NCI-H2171 treated with DMSO at 0.1 percent for 48 hours (cell line): ENCODE measurements around the gene SPON1.
A peak's percentile ranks its signal among the peaks of the same experiment; 100 is the strongest.
"Not testable (repeated sequence)": the region's sequence is repeated elsewhere in the genome, so short reads cannot be mapped to it uniquely, and the experiment has no call there.

Experiments
- DNase-seq: peaks from one replicate; lab custom pipeline; 2025; lab: John Stamatoyannopoulos, UW

Gene SPON1

DNA sequence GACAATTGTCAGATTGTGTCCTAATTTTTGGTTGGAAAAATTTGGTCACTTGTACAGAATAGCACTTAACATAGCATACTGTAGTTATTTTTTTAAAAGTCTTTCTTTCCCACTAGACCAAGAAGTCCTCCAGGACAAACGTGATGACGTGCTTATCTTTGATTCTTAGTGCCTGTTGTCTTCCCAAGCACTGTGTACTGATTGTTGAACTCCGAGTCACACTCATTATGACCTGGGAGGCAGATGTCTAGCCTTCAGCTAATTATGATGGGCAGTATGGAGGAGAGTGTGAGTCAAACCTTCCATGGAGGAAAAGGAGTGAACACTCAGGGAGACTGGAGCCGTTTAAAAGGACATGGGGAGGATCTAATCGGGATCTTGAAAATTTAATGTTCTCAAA, 119.8 kb downstream of the SPON1 start:
- no peak for DNase-seq

DNA sequence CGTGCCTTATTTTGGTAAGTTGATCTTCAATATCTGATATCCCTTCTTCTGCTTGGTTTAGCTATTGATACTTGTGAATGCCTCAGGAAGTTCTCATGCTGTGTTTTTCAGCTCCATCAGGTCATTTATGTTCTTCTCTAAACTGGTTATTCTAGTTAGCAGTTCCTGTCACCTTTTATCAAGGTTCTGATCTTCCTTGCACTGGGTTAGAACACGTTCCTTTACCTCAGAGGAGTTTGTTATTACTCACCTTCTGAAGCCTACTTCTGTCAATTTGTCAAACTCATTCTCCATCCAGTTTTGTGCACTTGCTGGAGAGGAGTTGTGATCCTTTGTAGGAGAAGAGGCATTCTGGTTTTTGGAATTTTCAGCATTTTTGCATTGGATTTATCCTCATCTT, 126.3 kb downstream of the SPON1 start:
- DNase-seq: not testable (repeated sequence)

DNA sequence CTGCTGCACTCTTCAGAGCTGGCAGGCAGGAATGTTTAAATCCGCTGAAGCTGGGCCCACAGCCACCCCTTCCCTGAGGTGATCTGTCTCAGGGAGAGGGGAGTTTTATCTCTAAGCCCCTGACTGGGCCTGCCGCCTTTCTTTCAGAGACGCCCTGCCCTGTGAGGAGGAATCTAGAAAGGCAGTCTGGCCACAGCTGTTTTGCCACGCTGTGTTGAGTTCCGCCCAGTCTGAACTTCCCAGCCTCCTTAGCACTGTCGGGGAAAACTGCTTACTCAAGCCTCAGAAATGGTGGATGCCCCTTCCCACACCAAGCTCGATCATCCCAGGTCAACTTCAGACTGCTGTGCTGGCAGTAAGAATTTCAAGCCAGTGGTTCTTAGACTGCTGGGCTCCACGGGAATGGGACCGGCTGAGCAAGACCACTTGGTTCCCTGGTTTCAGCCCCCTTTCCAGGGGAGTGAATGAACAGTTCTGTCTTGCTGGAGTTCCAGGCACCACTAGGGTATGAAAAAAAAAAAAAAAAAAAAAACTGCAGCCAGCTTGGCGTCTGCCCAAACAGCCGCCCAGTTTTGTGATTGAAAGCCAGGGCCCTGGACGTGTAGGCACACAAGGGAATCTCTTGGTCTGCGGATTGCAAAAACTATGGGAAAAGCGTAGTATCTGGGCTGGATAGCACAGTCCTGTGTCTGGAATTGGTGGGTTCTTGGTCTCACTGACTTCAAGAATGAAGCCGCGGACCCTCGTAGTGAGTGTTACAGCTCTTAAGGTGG, 127.4 kb downstream of the SPON1 start:
- DNase-seq: no peak

DNA sequence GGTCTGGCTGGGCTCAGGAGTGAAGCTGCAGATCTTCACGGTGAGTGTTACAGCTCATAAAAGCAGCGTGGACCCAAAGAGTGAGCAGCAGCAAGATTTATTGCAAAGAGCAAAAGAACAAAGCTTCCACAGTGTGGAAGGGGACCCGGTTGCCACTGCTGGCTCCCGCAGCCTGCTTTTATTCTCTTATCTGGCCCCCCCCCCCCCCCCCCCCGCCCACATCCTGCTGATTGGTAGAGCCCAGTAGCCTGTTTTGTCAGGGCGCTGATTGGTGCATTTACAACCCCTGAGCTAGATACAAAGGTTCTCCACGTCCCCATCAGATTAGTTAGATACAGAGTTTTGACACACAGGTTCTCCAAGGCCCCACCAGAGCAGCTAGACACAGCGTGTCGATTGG, 128.1 kb downstream of the SPON1 start:
- DNase-seq: not testable (repeated sequence)

DNA sequence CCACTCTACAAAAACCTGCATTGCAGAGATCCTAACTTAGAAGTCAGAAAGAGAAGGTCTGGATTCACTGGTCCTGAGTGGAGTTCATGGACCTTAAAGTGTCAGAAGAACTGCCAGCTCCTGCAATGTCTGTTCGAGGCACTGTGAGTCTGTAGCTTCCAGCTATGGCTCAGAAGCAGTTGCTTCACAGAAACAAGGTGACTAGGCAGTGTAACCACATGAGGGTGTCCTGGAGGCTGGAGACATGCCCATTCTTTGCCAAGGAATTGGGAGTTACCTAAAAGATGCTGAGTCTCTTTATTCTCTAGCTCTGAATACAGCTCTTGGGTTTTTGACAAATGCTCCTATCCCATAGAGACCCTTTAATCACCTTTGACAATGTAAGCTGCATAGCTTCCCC, 130.5 kb downstream of the SPON1 start:
- DNase-seq: no peak

DNA sequence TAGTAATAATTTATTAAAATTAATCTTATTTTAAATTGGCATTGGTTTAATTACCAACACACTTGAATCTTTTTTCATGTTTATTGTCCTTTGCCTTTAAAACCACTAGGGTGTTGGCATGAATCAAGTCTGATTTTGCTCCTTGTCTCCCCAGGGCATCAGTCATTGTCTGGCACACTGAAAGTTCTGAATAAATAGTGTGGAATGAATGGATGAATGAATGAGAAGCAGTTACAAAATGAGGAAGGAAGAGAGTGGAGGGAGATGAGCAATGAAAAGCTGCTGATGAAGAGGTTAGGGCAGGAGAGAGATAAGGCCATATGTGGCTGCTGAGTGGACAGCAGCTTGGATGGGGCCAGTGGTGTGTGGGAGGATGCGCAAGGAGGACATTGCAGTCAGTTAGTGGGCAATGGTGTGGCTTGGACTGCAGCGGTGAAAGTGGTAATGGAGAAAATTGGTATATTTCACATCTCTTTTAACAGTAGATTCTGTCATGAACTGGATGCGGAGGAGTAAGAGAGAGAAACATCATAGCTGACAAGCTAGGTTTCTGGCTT, 132.0 kb downstream of the SPON1 start:
- no peak for DNase-seq

DNA sequence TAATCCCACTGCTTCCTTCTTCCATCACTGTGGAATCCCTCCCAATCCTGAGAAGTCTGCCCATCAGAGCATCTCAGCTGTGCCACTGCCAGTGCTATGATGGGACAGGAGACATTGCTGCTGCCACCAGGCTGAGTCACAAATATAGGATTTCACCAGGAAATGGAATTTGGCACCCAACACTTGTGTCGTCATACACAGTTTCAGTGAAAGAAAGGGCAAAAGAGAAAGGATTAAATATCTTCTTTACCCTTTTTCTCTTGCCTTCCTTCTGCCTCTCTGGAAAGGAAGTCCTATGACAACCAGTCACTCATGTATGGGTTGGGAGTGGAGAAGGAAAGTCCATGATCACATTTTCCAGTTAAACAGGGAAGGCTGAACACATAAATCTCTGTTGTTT, 133.4 kb downstream of the SPON1 start:
- DNase-seq: no peak

DNA sequence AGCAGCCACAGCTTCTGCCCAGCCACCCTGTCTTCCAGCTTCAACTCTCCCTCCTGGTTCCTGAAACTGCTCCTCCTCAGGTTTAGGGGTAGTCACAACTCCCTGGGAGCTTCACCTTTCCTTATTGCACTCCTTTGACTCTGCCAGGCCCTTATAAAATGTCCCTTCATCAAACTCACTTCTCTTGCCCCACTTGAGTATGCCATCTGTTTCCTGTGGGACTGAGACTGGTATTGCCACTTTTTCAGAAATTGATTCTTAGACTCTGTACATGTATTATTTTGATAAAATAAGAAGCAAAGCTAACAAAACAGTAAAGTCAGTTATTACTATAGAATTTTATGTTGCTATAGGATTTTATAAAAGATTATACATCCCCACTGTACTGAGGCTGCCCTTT, 134.1 kb downstream of the SPON1 start:
- no peak for DNase-seq

DNA sequence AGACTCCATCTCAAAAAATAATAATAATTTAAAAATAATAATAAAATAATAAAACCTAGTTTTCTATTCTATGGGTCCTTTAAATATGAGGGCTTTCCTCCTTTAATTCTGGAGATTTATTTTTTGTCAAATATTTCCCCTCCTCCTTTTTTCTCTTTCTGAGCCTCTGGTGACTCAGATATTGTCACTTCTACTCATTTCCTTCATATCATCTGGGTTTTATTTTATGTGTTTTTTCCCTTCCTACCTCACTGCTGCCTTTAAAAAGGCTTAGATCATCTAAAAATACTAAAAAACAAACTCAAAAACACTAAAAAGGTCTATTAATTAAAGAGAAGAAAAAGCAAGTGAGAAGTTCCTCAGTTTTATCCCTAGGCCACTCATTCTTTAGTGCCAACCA, 138.9 kb downstream of the SPON1 start:
- DNase-seq: no peak

DNA sequence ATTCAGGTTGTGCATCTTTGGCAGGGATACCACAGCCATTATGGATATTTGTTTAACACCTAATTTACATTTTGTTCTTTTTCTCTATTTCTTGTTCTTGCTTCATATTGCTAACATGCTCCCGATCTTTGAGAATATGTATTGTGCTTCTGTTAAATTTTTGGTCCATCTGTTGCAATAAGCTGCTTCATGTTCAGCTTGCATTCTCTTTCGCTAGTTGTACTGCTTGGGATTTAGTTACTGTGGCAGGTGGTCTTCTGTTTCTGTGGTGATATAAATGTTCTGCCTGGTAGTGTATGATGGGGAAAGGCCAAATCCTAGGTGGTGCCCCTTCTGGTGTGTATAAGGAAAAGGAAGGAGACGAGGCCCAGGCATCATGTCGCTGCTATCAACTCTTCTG, 140.2 kb downstream of the SPON1 start:
- peak; percentile 50 for DNase-seq

DNA sequence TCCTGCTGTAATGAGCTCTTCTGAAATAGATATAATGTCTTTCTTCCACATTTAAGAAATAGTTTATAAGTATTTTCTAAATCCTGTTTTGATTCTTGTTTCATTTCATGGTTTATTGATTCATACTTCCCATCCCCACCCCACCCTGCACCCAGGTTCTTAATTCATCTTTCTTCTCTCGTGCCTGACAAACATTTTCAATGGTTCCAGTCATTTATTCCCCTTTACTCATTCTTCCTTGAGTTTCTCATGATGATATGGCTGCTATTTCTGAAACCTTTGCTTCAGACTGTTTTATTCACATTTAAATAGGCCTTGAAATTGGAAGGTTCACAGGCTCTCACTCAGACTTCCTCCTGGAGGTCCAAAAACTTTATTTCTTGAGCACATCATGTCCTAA, 142.9 kb downstream of the SPON1 start:
- no peak for DNase-seq

DNA sequence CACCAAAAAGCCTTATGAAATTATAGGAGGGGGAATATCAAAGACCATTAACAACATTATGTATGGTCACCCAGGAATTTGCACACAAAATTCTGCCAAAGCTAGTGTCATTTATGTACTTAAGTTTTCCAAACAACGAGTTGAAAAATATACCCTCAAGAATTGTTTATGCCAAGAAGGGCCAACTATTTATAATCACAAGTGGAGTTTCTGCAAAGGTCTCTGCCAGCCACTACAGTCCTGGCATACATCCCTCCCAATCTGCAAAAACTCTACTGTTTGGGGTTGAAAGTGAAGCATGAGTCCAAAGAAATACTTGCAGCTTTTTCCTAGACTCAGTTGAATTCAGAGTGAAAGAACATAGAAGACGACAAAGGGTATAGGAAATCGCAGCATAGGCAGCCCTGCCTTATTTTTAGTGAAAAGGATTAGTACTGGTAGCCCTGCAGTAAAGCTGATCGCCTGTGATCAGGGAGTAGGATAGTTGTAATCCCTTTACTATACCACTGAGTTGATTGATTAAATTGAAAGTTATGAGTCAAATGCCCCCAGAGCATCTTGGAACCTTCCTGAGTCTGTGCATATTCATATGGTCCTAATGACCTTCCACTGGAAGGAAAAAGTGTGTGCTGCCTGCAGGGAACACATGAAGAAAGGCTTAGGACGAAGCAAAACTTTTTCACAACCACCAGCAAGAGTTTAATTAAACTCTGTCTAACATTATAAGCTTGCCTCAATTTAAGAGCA, 144.0 kb downstream of the SPON1 start:
- no peak for DNase-seq

DNA sequence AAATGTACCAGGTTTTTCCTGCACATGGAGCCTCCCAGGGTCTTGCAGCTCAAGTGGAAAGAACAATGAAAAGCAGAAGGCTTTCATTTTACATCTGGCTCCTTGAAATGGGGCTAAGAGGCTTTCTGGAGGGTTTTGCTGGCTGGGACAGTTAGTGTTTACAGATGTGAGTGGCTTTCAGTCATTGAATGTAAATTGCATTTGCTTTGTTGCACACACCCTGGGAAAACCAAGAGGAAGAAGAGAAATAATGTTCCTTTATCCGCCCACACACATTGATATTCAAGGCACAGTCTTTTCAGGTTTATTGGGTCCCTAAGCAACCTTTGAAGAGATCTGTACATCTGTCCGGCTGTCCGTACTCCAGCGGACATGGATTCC, 144.5 kb downstream of the SPON1 start:
- DNase-seq: no peak

DNA sequence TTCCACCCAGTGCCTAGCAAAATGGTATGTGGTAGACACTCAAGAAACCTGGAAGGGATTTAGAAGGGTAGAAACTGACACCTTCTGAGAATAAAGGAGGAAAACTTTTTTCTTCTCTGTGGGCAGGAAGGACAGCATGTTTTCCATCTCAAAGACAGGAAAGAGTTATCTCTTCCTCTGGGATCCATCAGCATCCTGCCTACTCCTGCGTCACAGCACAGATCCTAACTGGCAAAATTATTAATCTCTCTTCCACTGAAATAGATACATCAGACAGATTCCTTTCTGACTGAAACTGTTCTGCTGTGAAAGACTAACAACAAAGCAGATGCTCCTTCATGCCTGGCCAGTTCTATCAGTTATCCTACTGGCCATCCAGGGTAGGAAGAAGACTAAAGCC, 147.2 kb downstream of the SPON1 start:
- DNase-seq: no peak

DNA sequence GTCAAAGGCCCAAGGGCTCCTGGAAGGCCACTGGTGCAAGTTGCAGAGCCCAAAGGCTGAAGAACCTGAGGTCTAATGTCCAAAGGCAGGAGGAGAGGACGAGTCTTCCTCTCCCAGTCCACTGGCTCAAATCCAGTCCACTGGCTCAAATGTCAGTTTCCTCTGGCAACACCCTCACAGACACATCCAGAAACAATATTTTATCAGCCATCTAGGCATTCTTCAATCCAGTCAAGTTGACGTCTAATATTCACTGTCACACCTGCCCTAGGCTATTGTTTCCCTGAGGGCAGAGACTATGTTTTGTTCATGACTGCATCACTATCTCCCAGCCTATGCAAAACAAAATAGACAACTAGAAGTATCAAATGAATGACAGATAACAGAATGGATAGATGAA, 148.1 kb downstream of the SPON1 start:
- DNase-seq: no peak

DNA sequence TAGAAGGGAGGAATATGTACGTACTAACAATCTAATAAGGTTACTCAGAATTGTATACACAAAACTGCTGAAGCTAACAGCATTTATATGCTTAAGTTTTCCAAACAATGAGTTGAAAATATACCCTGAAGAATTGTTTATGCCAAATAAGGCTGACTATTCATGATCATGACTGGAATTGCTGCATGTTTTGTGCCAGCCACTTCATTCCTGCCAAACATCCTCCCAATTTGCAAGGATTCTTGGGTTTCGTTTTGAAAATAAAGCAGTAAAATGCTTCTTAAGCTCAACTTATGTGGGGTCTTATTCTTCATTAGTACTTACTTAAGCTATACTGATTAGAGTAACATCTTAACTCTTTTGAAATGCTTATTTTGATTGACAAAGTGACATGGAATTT, 149.0 kb downstream of the SPON1 start:
- no peak for DNase-seq

DNA sequence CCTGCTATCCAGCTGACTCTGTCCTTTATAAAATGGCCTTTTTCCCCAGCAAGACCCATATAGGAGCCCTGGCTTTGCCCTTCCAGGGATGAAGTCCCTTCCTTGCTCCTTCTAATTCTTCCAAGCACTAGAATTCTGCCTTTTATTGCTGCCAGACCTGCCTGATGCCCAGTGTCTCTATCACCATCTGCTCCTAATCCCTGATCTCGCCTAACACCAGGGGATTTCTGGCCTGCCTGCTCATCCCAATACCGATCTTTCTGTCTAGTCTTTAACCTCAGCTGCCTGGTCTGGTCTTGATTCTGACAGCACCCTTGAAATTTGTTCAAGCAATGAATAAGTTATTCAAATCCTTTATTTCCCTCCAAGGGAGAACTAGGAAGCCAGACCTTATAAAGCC, 150.2 kb downstream of the SPON1 start:
- DNase-seq: no peak

DNA sequence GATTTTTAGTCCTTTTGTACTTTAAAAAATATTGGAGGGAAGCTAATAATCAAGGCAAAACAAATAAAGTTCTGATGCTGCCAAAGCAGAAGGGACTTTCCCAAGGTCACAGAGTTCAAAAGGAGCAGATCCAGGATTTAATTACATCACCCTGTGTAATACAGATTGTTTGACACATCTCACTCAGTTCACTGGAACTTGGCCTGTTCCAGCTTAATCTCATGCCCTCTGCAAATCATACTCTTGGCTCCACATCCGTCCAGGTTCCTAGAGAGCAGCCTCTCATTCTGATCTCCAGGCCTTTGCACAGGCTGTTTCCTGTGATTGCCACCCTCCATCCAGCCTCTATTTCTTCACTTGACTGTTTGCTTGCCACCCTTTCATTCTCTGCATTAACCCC, 151.7 kb downstream of the SPON1 start:
- DNase-seq: no peak

DNA sequence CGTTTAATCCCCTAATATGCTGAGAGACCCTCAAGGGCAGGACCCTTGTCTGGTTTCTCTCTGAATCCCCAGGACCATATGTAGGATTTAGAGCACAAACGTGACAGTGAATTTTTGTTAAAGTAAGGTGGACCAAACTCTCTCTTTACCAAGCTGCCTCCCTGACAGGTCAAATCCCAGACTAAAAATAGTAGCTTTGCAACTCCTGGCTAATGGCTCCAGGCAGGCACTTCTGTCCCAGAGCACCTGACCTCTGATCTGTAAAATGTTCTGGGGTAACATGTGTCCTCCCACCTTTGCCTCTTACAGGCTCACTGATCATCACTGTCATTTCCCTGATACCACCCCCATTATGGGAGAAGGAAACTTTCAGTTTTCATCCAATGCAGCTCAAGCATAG, 152.3 kb downstream of the SPON1 start:
- no peak for DNase-seq

DNA sequence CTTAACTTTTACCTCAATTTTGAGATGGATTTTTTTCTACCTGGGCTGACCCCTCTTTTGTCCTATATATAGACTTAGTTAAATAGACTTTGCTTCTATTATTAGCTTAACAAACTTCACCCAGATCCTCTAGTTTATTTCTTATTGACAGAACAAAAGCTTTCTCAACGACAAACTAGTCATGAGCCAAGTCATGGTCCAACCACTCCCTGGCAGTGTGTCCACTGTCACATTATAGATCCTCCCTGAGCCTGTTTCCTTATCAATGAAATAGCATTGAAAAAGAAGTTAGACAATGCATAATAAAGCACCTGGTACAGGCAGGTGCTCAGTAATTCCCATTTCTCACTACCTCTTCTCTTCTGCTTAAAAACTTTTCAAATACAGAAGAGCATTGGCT, 155.1 kb downstream of the SPON1 start:
- DNase-seq: no peak

DNA sequence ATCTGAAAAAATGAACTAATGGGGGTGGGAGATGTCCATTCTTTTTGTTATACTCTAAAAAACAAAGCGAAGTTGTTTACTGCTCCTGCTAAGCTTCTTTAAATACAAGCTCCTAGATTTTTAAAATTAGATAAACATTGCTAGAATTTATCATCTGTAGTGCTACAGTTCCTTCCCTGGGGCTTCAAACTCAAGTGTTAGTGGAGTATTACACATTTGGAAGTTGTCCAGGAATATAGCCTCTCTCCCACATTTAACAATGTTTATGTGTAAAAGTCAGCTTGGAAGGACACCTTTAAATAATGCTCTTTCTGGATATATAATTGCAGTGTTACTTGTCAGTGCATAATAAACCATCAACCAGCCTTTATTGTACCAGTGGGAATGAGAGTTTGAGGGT, 155.5 kb downstream of the SPON1 start:
- no peak for DNase-seq

DNA sequence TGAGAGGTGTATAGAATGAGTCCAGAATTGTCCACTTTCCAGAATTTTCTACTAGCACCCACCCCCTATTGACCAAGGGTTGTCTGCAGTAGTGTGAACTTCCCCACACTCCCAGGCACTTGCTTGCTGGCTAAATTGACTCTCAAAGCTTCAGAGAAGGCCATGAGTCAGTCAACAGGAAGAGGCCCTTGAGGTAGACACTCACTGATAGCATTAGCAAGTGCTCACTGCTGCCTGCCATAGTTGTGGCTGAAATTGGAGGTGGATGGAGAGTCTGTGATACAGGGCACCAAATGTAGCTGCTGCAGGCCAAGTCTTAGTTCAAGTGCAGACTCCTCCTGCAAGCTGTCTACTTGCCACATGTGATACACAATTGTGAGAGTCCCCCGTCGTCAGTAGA, 156.8 kb downstream of the SPON1 start:
- no peak for DNase-seq

DNA sequence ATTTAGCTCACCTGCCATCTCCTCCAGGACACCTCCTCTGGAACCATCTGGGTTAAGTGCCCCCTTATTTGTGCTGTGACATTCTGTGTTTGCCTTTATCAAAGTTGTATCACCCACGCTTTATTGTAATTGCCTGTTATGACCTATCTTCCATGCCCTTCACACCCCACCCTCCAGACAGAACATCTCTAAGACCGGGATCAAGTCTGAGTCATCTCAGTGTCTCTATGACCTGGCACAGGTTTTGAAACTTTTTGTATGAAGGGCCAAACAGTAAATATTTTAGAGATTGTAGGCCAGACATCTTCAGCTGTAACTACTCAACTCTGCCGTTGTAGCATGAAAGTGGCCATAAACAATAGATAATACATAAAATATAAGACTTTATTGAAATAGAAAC, 161.8 kb downstream of the SPON1 start:
- no peak for DNase-seq

DNA sequence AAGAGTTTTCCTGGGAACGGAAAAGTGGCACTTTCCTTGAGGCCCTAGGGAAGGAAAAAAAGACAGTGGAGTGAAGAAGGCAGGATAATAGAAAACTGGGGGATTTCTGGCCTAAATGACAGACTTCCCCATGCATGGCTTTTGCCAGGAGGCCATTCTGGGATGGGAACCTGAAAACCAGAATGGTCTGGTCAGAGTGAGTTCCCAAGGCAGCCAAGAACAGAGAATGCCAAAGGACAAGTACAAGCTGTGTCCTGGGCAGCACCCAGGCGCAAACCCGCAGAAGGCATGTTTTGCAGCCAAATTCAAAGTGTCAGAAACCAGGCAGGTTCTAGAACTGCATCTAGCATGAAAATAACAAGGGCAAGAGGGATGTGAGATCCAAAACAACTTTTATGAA, 162.4 kb downstream of the SPON1 start:
- DNase-seq: no peak
